H1 (cell line): Measurements from ENCODE around the gene BSCL2. TPM values are rescaled to one million over a fixed set of nuclear protein-coding genes. Genes with fewer than 3 reads are reported as not detected.

Source experiments
- CTCF ChIA-PET: fragments of 300-600 bp; sonication (Branson Sonifier 250); formaldehyde crosslinking; loops from one replicate; lab custom pipeline; 2021; ENCODE audit not compliant: partially characterized antibody; lab: Charles Lee
- POLR2A ChIA-PET: fragments of 300-600 bp; sonication (Branson Sonifier 250); formaldehyde crosslinking; loops from one replicate; lab custom pipeline; 2021; ENCODE audit warnings: inconsistent platforms; ENCODE audit not compliant: partially characterized antibody; lab: Charles Lee
- DNase-seq, 2 experiments: peaks; one replicate each; pipeline versions ENCODE4 v3.0.0 to v3.0.0-alpha.2; 2010 to 2022; ENCODE audit warnings: low spot score in 2 of 2, low read depth in 1 of 2, mixed read lengths in 1 of 2
- FAIRE-seq: peaks from 2 replicates; lab custom pipeline; 2011; peaks lifted over from hg19 to GRCh38; lab: Jason Lieb, UNC
- H2AFZ ChIP-seq: 2 replicates; pipeline ENCODE4 v1.8.1; 2012; ENCODE audit warnings: low read length, inconsistent platforms
- H2AK5ac ChIP-seq: 2 replicates; pipeline ENCODE4 v1.6.1; 2013; ENCODE audit warnings: low read depth, low read length
- H2BK120ac ChIP-seq: replicated peaks from 2 replicates; pipeline ENCODE3; 2013; ENCODE audit warnings: low read depth, low read length, inconsistent platforms
- H2BK12ac ChIP-seq: 2 replicates; pipeline ENCODE4 v1.6.1; 2013; ENCODE audit warnings: low read depth, low read length
- H2BK15ac ChIP-seq: 2 replicates; pipeline ENCODE4 v1.6.1; 2013; ENCODE audit warnings: low read length
- H2BK20ac ChIP-seq: 2 replicates; pipeline ENCODE4 v1.6.1; 2013; ENCODE audit warnings: low read length
- H2BK5ac ChIP-seq: 2 replicates; pipeline ENCODE4 v1.6.1; 2013; ENCODE audit warnings: low read depth, low read length
- H3K14ac ChIP-seq: 2 replicates; pipeline ENCODE4 v1.6.1; 2013; ENCODE audit warnings: inconsistent platforms; ENCODE audit not compliant: insufficient read length
- H3K18ac ChIP-seq: 2 replicates; pipeline ENCODE4 v1.6.1; 2013; ENCODE audit warnings: low read length; ENCODE audit errors: extremely low read depth
- H3K23ac ChIP-seq: 2 replicates; pipeline ENCODE4 v1.6.1; 2013; ENCODE audit warnings: inconsistent platforms; ENCODE audit not compliant: insufficient read length
- H3K23me2 ChIP-seq: 2 replicates; pipeline ENCODE4 v1.6.1; 2013; ENCODE audit warnings: low read depth, low read length
- H3K27ac ChIP-seq: 2 replicates; pipeline ENCODE4 v1.6.1; 2011; ENCODE audit warnings: low read depth, low read length, inconsistent platforms
- H3K27me3 ChIP-seq, 4 experiments: replicated peaks in 1 of 4; 1 replicate in 1 of 4; 2 replicates in 3 of 4; pipeline versions ENCODE4 v1.6.1 to v1.8.1; 2011 to 2013; ENCODE audit warnings: low read length in 3 of 4, mild to moderate bottlenecking in 3 of 4, inconsistent platforms in 2 of 4, mixed read lengths in 2 of 4, moderate library complexity in 1 of 4; ENCODE audit not compliant: control insufficient read depth in 3 of 4, insufficient read depth in 3 of 4; ENCODE audit errors: extremely low read depth in 1 of 4
- H3K36me3 ChIP-seq, 4 experiments: 2 replicates each; pipeline versions ENCODE4 v1.6.1 to v1.8.1; 2011 to 2013; ENCODE audit warnings: mild to moderate bottlenecking in 4 of 4, low read length in 3 of 4, moderate library complexity in 2 of 4, control low read depth in 1 of 4, inconsistent platforms in 1 of 4; ENCODE audit not compliant: insufficient read depth in 4 of 4, control insufficient read depth in 2 of 4
- H3K4ac ChIP-seq: replicated peaks from 2 replicates; pipeline ENCODE3; 2013; ENCODE audit warnings: low read length, low read depth, mixed read lengths, inconsistent platforms; ENCODE audit not compliant: insufficient read length
- H3K4me1 ChIP-seq, 4 experiments: replicated peaks in 1 of 4; 1 replicate in 1 of 4; 2 replicates in 3 of 4; pipeline versions ENCODE4 v1.6.1 to v1.8.1; 2011 to 2013; ENCODE audit warnings: low read length in 3 of 4, inconsistent platforms in 2 of 4, mixed read lengths in 1 of 4; ENCODE audit not compliant: insufficient read depth in 4 of 4, control insufficient read depth in 3 of 4
- H3K4me2 ChIP-seq, 2 experiments: 2 replicates each; pipeline versions ENCODE4 v1.6.1 to v1.8.1; 2011 to 2013; ENCODE audit warnings: low read depth in 2 of 2, low read length in 2 of 2, control low read depth in 1 of 2, inconsistent platforms in 1 of 2, mild to moderate bottlenecking in 1 of 2; ENCODE audit not compliant: insufficient read depth in 1 of 2
- H3K4me3 ChIP-seq, 4 experiments: fragments of 200-600, 300-600 bp in 1 of 4; sonication (generic), shearing (Covaris generic), sonication (Bioruptor Twin) in 1 of 4; 2 replicates each; pipeline versions ENCODE4 v1.5.1 to v1.8.1; 2011 to 2016; ENCODE audit warnings: low read length in 4 of 4, low read depth in 3 of 4, control low read depth in 2 of 4, inconsistent platforms in 2 of 4, mild to moderate bottlenecking in 2 of 4, mixed read lengths in 1 of 4, moderate library complexity in 1 of 4; ENCODE audit not compliant: insufficient read depth in 2 of 4; ENCODE audit errors: extremely low read depth in 1 of 4
- H3K56ac ChIP-seq: replicated peaks from 2 replicates; pipeline ENCODE3; 2013; ENCODE audit warnings: low read depth, mild to moderate bottlenecking, mixed read lengths, low read length, inconsistent platforms; ENCODE audit not compliant: insufficient read length
- H3K79me1 ChIP-seq: 2 replicates; pipeline ENCODE4 v1.6.1; 2013; ENCODE audit warnings: low read depth, low read length, control low read depth
- H3K79me2 ChIP-seq, 2 experiments: 2 replicates each; pipeline versions ENCODE4 v1.6.1 to v1.8.1; 2012 to 2013; ENCODE audit warnings: low read length in 2 of 2, mild to moderate bottlenecking in 2 of 2, inconsistent platforms in 1 of 2; ENCODE audit not compliant: insufficient read depth in 2 of 2, control insufficient read depth in 1 of 2
- H3K9ac ChIP-seq, 4 experiments: replicated peaks in 1 of 4; 1 replicate in 1 of 4; 2 replicates in 3 of 4; pipeline versions ENCODE4 v1.6.1 to v1.8.1; 2011 to 2013; ENCODE audit warnings: low read depth in 3 of 4, low read length in 3 of 4, control low read depth in 2 of 4, mild to moderate bottlenecking in 2 of 4, moderate library complexity in 2 of 4, inconsistent platforms in 1 of 4; ENCODE audit errors: extremely low read depth in 1 of 4
- H3K9me3 ChIP-seq, 2 experiments: 2 replicates each; pipeline versions ENCODE4 v1.6.1 to v1.8.1; 2012 to 2013; ENCODE audit warnings: mild to moderate bottlenecking in 2 of 2, moderate library complexity in 2 of 2, control low read depth in 1 of 2, inconsistent platforms in 1 of 2, low read depth in 1 of 2, low read length in 1 of 2, mixed read lengths in 1 of 2; ENCODE audit not compliant: insufficient read depth in 2 of 2
- H4K20me1 ChIP-seq, 2 experiments: replicated peaks in 1 of 2; 2 replicates each; pipeline versions ENCODE3 to v1.8.1; 2011 to 2013; ENCODE audit warnings: inconsistent platforms in 2 of 2, low read length in 2 of 2, mild to moderate bottlenecking in 1 of 2; ENCODE audit not compliant: insufficient read depth in 2 of 2, control insufficient read depth in 1 of 2
- H4K5ac ChIP-seq: 2 replicates; pipeline ENCODE4 v1.6.1; 2013; ENCODE audit warnings: low read length, low read depth, mixed read lengths, inconsistent platforms; ENCODE audit not compliant: insufficient read length
- H4K8ac ChIP-seq: 2 replicates; pipeline ENCODE4 v1.8.0; 2013; ENCODE audit warnings: mild to moderate bottlenecking, moderate library complexity, low read length, inconsistent platforms; ENCODE audit not compliant: insufficient read depth; ENCODE audit errors: extremely low read depth
- H4K91ac ChIP-seq: replicated peaks from 2 replicates; pipeline ENCODE3; 2013; ENCODE audit warnings: low read length, mixed read lengths, inconsistent platforms; ENCODE audit not compliant: insufficient read length
- ASH2L ChIP-seq: fragments of 200-600, 300-600 bp; sonication (generic); IDR thresholded peaks from one replicate; pipeline ENCODE4 v1.7.1; 2017; ENCODE audit warnings: low read length
- CBX8 ChIP-seq: fragments of 300-800, 300-1000 bp; sonication (generic); IDR thresholded peaks from 2 replicates; pipeline ENCODE4 v1.7.1; 2016; ENCODE audit warnings: low read depth, low read length, borderline replicate concordance
- CREB1 ChIP-seq: IDR thresholded peaks from 2 replicates; pipeline ENCODE4 v1.6.1; 2012; ENCODE audit warnings: inconsistent platforms
- CTBP2 ChIP-seq: IDR thresholded peaks from 2 replicates; pipeline ENCODE4 v1.7.0; 2011; ENCODE audit warnings: borderline replicate concordance, mild to moderate bottlenecking, moderate library complexity, mixed read lengths, low read length; ENCODE audit not compliant: insufficient read depth, insufficient read length
- JUN ChIP-seq: IDR thresholded peaks from 2 replicates; pipeline ENCODE4 v1.6.1; 2011; ENCODE audit warnings: low read depth, mild to moderate bottlenecking, improper control_type of control experiment, low read length
- KDM5A ChIP-seq: fragments of 200-600 bp; IDR thresholded peaks from 2 replicates; pipeline ENCODE4 v1.7.1; 2012; ENCODE audit warnings: mild to moderate bottlenecking, low read length, inconsistent platforms, mixed read lengths
- POLR2AphosphoS5 ChIP-seq: IDR thresholded peaks from 2 replicates; pipeline ENCODE4 v1.6.1; 2011; ENCODE audit warnings: low read depth, low read length
- RNF2 ChIP-seq: fragments of 200-900, 300-1000 bp; sonication (generic); IDR thresholded peaks from 2 replicates; pipeline ENCODE4 v1.7.1; 2016; ENCODE audit warnings: borderline replicate concordance, low read depth, mild to moderate bottlenecking, antibody characterized with exemption, low read length; ENCODE audit not compliant: poor library complexity, severe bottlenecking; ENCODE audit errors: missing control alignments
- SAP30 ChIP-seq: fragments of 300-600 bp; sonication (generic); IDR thresholded peaks from 2 replicates; pipeline ENCODE4 v1.7.1; 2012; ENCODE audit warnings: low read length, moderate library complexity, mild to moderate bottlenecking, inconsistent platforms; ENCODE audit not compliant: insufficient read depth, insufficient replicate concordance
- SP1 ChIP-seq: IDR thresholded peaks from 2 replicates; pipeline ENCODE4 v1.6.1; 2011; ENCODE audit warnings: low read depth, low read length
- SP2 ChIP-seq: IDR thresholded peaks from 2 replicates; pipeline ENCODE4 v1.6.1; 2012; ENCODE audit warnings: mild to moderate bottlenecking, low read length, inconsistent platforms
- SRF ChIP-seq: IDR thresholded peaks from 2 replicates; pipeline ENCODE4 v1.6.1; 2011; ENCODE audit warnings: mild to moderate bottlenecking, low read depth, low read length, moderate library complexity
- SUZ12 ChIP-seq: fragments of 200-600 bp; sonication (generic); IDR thresholded peaks from 2 replicates; pipeline ENCODE4 v1.6.1; 2012; ENCODE audit warnings: mild to moderate bottlenecking, inconsistent platforms, low read length, moderate library complexity, mixed read lengths
- TAF1 ChIP-seq: IDR thresholded peaks from 2 replicates; pipeline ENCODE4 v1.6.1; 2011; ENCODE audit warnings: mild to moderate bottlenecking, low read depth, low read length
- WGBS, 2 experiments: shearing (Covaris generic) in 1 of 2; methylation state at CpG; one replicate each; pipeline versions ENCODE4 v1.1.6 to v1.1.7; 2013 to 2015; ENCODE audit warnings: low lambda C conversion rate in 2 of 2, mixed read lengths in 2 of 2, inconsistent platforms in 1 of 2, low coverage in 1 of 2, missing lambda C conversion rate in 1 of 2; ENCODE audit not compliant: insufficient replicate concordance in 2 of 2, insufficient coverage in 1 of 2, insufficient read length in 1 of 2; ENCODE audit errors: extremely low coverage in 1 of 2, missing lambda C conversion rate in 1 of 2; 5-methylcytosine and 5-hydroxymethylcytosine counted together
- polyA plus RNA-seq, 7 experiments: library from polyadenylated mRNA; depleted of rRNA in 3 of 7; stranded (reverse) in 5 of 7; unstranded in 2 of 7; fragments of >200 nt in 5 of 7; fragments of 200-250 nt in 2 of 7; gene quantifications; 1 replicate in 5 of 7; 2 replicates in 1 of 7; 4 replicates in 1 of 7; pipeline versions ENCODE4 v1.2.1 to v1.2.3, GENCODE V29; 2011 to 2013; ENCODE audit warnings: missing spikeins in 2 of 7, mixed read lengths in 2 of 7
- total RNA-seq: library from RNA; stranded (reverse); fragmentation: NEBNext Ultra II Directional; extraction: Animal tissue kit (Norgen Biotek cat#: 25700); gene quantifications from 2 replicates; pipeline ENCODE4 v1.2.1, GENCODE V29; 2021

The BSCL2 gene
- total and polyA plus RNA-seq, 2 of the 8 experiments (the other 6 are each of a cell fraction or from before 2014, with no cell fraction given), result 59.5 to 264 TPM

- H4K20me1 ChIP-seq, result peaks cover 0 to 3% of the 10 kb centered on the region in 2 experiments
- peaks cover 0 to 27% (median 11%) of the 10 kb centered on the region in 4 experiments; a peak in 6 of 7 replicates for H3K4me1 ChIP-seq
- ChIA-PET POLR2A (interaction anchor here (0.9 to 61.4 kb wide), 9 partner anchors 10 to 176 kb away, joined by 3 to 2041 read pairs (median 5); partner anchors contain the start of genes C11orf98, CSKMT, GANAB and HNRNPUL2), CTCF (interaction anchor here (0.8 to 4.0 kb wide), 5 partner anchors 10 to 73 kb away, joined by 3 to 26 read pairs (median 4); partner anchors contain the start of gene TAF6L)
- peaks cover 8% of the 10 kb centered on the region for H3K23me2 ChIP-seq
- no peak overlapping the region for H2BK20ac ChIP-seq
- no peak overlapping the region for H3K23ac ChIP-seq
- H2AFZ ChIP-seq, result no peak overlapping the region
- TF ChIP-seq KDM5A, result no peak
- TF ChIP-seq CREB1, result no peak
- TF ChIP-seq POLR2AphosphoS5, result no peak
- TF ChIP-seq SP1, result no peak
- no peak for TF ChIP-seq RNF2
- TF ChIP-seq ASH2L, result no peak
- TF ChIP-seq CBX8, result no peak
- no peak for TF ChIP-seq SAP30
- no peak for TF ChIP-seq CTBP2
- TF ChIP-seq TAF1, result no peak
- no peak for TF ChIP-seq SRF
- TF ChIP-seq SP2, result no peak
- TF ChIP-seq JUN, result no peak
- TF ChIP-seq SUZ12, result no peak
- H4K91ac ChIP-seq, result no peak overlapping the region
- H3K56ac ChIP-seq, result no peak overlapping the region
- H2BK12ac ChIP-seq, result no peak overlapping the region
- H3K27me3 ChIP-seq, result no peaks in the 10 kb centered on the region; a peak in 1 of 7 replicates
- no peak overlapping the region for H3K4me2 ChIP-seq
- H3K79me1 ChIP-seq, result no peaks in the 10 kb centered on the region; the same call in 1 of the 2 replicates
- no peak overlapping the region; the same call in 1 of the 2 replicates for H3K18ac ChIP-seq
- FAIRE-seq (no peak), DNase-seq (no peak)
- H3K79me2 ChIP-seq, result peaks cover 0 to 11% of the 10 kb centered on the region in 2 experiments; a peak in 2 of 4 replicates
- peak overlapping the region; percentile 13; the same call in 1 of the 2 replicates for H3K27ac ChIP-seq
- no peak overlapping the region for H2AK5ac ChIP-seq
- H3K9ac ChIP-seq, result no peak overlapping the region
- no peaks in the 10 kb centered on the region for H3K9me3 ChIP-seq
- 89% methylated on average over 2 of the region's 2 CpGs; no CpG with 5 or more reads in 1 of the 2 experiments for WGBS, 2 experiments
- no peak overlapping the region for H4K8ac ChIP-seq
- H3K36me3 ChIP-seq, result peaks cover 26 to 76% (median 54%) of the 10 kb centered on the region in 4 experiments
- H3K14ac ChIP-seq, result no peak overlapping the region
- no peak overlapping the region for H3K4ac ChIP-seq
- no peak overlapping the region for H2BK15ac ChIP-seq
- H4K5ac ChIP-seq, result no peak overlapping the region
- H3K4me3 ChIP-seq, result no peak overlapping the region
- no peak overlapping the region for H2BK5ac ChIP-seq
- H2BK120ac ChIP-seq, result no peak overlapping the region
These were observed 6.1 kb upstream of the BSCL2 start for GRCh38 chr11:62713343-62713742.
